GM12878 (cell line): Measurements from ENCODE around the gene C9orf40. TPM values are rescaled to one million over a fixed set of nuclear protein-coding genes. Genes with fewer than 3 reads are reported as not detected.

Experiments used
- ATAC-seq: fragments of 200-7000 bp; cut with Tn5 transposase; 3 replicates; pipeline ENCODE4 v1.9.1; 2020; ENCODE audit warnings: mild to moderate bottlenecking, moderate library complexity
- BruUV-seq: library from RNA; stranded (reverse); fragments of 400-500 nt; replicated peaks from 2 replicates; lab custom pipeline; 2021; lab: Mats Ljungman, UMichigan
- CTCF ChIA-PET: fragments of 300-600 bp; sonication (Branson Sonifier 250); formaldehyde crosslinking; extraction: SDS; loops from one replicate; lab custom pipeline; 2021; ENCODE audit warnings: inconsistent platforms; lab: Yijun Ruan, JAX
- POLR2A ChIA-PET: fragments of 350-600 bp; formaldehyde crosslinking; extraction: SDS; loops from one replicate; lab custom pipeline; 2021; ENCODE audit warnings: inconsistent platforms; lab: Charles Lee
- RAD21 ChIA-PET: fragments of 300-600 bp; sonication (Branson Sonifier 250); formaldehyde crosslinking; loops from one replicate; lab custom pipeline; 2023; ENCODE audit warnings: antibody characterized with exemption; ENCODE audit not compliant: unreplicated experiment; lab: Charles Lee
- SMC1A ChIA-PET: fragments of 300-600 bp; sonication (Branson Sonifier 250); formaldehyde crosslinking; loops from one replicate; lab custom pipeline; 2023; ENCODE audit not compliant: unreplicated experiment, uncharacterized antibody; lab: Charles Lee
- DNase-seq: peaks from one replicate; pipeline ENCODE4 v3.0.0-alpha.2; 2011; ENCODE audit warnings: low read depth, low spot score
- FAIRE-seq: peaks from 3 replicates; lab custom pipeline; 2011; peaks lifted over from hg19 to GRCh38; lab: Jason Lieb, UNC
- H2AFZ ChIP-seq: 2 replicates; pipeline ENCODE4 v1.6.0; 2011; ENCODE audit warnings: low read depth, low read length, control low read depth; ENCODE audit not compliant: control insufficient read depth
- H3K27ac ChIP-seq: 2 replicates; pipeline ENCODE4 v1.5.1; 2011; ENCODE audit warnings: control low read depth; ENCODE audit not compliant: control insufficient read depth, insufficient read depth
- H3K27me3 ChIP-seq, 2 experiments: replicated peaks in 1 of 2; 2 replicates each; pipeline versions ENCODE4 v1.6.0 to v1.6.1; 2011; ENCODE audit warnings: low read length in 1 of 2; ENCODE audit not compliant: control insufficient read depth in 2 of 2, insufficient read depth in 2 of 2
- H3K36me3 ChIP-seq, 2 experiments: 2 replicates each; pipeline ENCODE4 v1.5.1; 2011; ENCODE audit warnings: low read length in 1 of 2; ENCODE audit not compliant: control insufficient read depth in 2 of 2, insufficient read depth in 2 of 2
- H3K4me1 ChIP-seq: 2 replicates; pipeline ENCODE4 v1.6.1; 2011; ENCODE audit warnings: mild to moderate bottlenecking, low read length, moderate library complexity, mixed read lengths; ENCODE audit not compliant: control insufficient read depth, insufficient read depth
- H3K4me2 ChIP-seq: 2 replicates; pipeline ENCODE4 v1.6.0; 2011; ENCODE audit warnings: control low read depth; ENCODE audit not compliant: control insufficient read depth, insufficient read depth
- H3K4me3 ChIP-seq: fragments of 200-600 bp; sonication (generic); 2 replicates; pipeline ENCODE4 v1.5.1; 2016
- H3K79me2 ChIP-seq: 2 replicates; pipeline ENCODE4 v1.6.0; 2011; ENCODE audit warnings: low read length; ENCODE audit not compliant: control insufficient read depth, insufficient read depth
- H3K9ac ChIP-seq: 2 replicates; pipeline ENCODE4 v1.8.0; 2011; ENCODE audit warnings: low read length, control low read depth, mixed read lengths; ENCODE audit not compliant: control insufficient read depth, insufficient read depth
- H3K9me3 ChIP-seq: replicated peaks from 3 replicates; pipeline ENCODE4 v1.5.1; 2011; ENCODE audit warnings: mild to moderate bottlenecking, low read length; ENCODE audit not compliant: control insufficient read depth, insufficient read depth
- H4K20me1 ChIP-seq: 2 replicates; pipeline ENCODE4 v1.6.0; 2011; ENCODE audit not compliant: control insufficient read depth, insufficient read depth
- CTCF ChIP-seq, 3 experiments: IDR thresholded peaks in 2 of 3; conservative IDR thresholded peaks in 1 of 3; 2 replicates each; pipeline ENCODE4 v1.5.1; 2011; ENCODE audit warnings: low read depth in 3 of 3, low read length in 3 of 3, mild to moderate bottlenecking in 3 of 3, control low read depth in 2 of 3, moderate library complexity in 2 of 3, inconsistent platforms in 1 of 3, mixed read lengths in 1 of 3; ENCODE audit not compliant: control insufficient read depth in 2 of 3, insufficient read depth in 1 of 3; ENCODE audit errors: extremely low read depth in 1 of 3
- DPF2 ChIP-seq: fragments of 450-650 bp; IDR thresholded peaks from 2 replicates; pipeline ENCODE4 v1.6.1; 2017; ENCODE audit warnings: mild to moderate bottlenecking
- HDAC6 ChIP-seq: fragments of 200-600 bp; sonication (generic); IDR thresholded peaks from one replicate; pipeline ENCODE4 v1.8.0; 2017; ENCODE audit warnings: antibody characterized with exemption; ENCODE audit not compliant: unreplicated experiment
- HSF1 ChIP-seq: fragments of 150-350 bp; IDR thresholded peaks from 2 replicates; pipeline ENCODE4 v1.6.1; 2014; ENCODE audit warnings: mild to moderate bottlenecking, low read depth, low read length
- PKNOX1 ChIP-seq: fragments of 450-650 bp; IDR thresholded peaks from 2 replicates; pipeline ENCODE4 v1.6.1; 2016; ENCODE audit warnings: mild to moderate bottlenecking
- SRF ChIP-seq, 2 experiments: IDR thresholded peaks; 2 replicates each; pipeline ENCODE4 v1.6.1; 2011; ENCODE audit warnings: low read depth in 2 of 2, low read length in 2 of 2, mild to moderate bottlenecking in 1 of 2, moderate library complexity in 1 of 2
- STAT3 ChIP-seq: IDR thresholded peaks from 2 replicates; pipeline ENCODE4 v1.6.1; 2011; ENCODE audit warnings: low read depth, low read length, improper control_type of control experiment
- TBL1XR1 ChIP-seq: IDR thresholded peaks from 2 replicates; pipeline ENCODE4 v1.6.1; 2012; ENCODE audit warnings: low read depth, low read length, improper control_type of control experiment
- WRNIP1 ChIP-seq: IDR thresholded peaks from 2 replicates; pipeline ENCODE4 v1.6.1; 2011; ENCODE audit warnings: low read depth, low read length, improper control_type of control experiment, borderline replicate concordance
- WGBS: methylation state at CpG from one replicate; pipeline ENCODE4 v1.1.6; 2016; ENCODE audit warnings: low lambda C conversion rate; ENCODE audit not compliant: insufficient replicate concordance, insufficient coverage; ENCODE audit errors: missing lambda C conversion rate; 5-methylcytosine and 5-hydroxymethylcytosine counted together
- in situ Hi-C: fragments of 300-500 bp; cut with MboI; formaldehyde crosslinking; loops from 9 replicates; pipeline ENCODE4 v1.14.3; 2018; ENCODE audit warnings: mixed read lengths
- intact Hi-C: fragments of 100-400 bp; cut with micrococcal nuclease; formaldehyde crosslinking; loops from one replicate; pipeline ENCODE4 v1.14.2; 2022; ENCODE audit not compliant: unreplicated experiment
- polyA plus RNA-seq, 11 experiments: library from polyadenylated mRNA; depleted of rRNA in 4 of 11; unstranded in 6 of 11; stranded (reverse) in 5 of 11; fragments of >200 nt; fragmentation: Nextera tagmentation in 4 of 11; fragmentation: Illumina TruSeq in 1 of 11; extraction: Ambion mirVana in 4 of 11; extraction: Trizol in 1 of 11; gene quantifications; 1 replicate in 1 of 11; 2 replicates in 10 of 11; pipeline versions ENCODE4 v1.2.1 to v1.2.3, GENCODE V29; 2011 to 2016; ENCODE audit warnings: inconsistent platforms in 2 of 11, missing spikeins in 2 of 11, low read depth in 1 of 11
- total RNA-seq, 4 experiments: library from RNA; depleted of rRNA in 3 of 4; stranded (reverse); fragments of >200 nt in 3 of 4; fragmentation: Illumina TruSeq in 1 of 4; extraction: Trizol in 1 of 4; gene quantifications; 2 replicates each; pipeline versions ENCODE4 v1.2.1 to v1.2.3, GENCODE V29; 2013 to 2021
- TF ChIP-seq, protein P1 (sequence below): fragments of 450-650 bp; IDR thresholded peaks from 2 replicates; pipeline ENCODE4 v1.6.1; 2017; ENCODE audit warnings: low read depth, mild to moderate bottlenecking, moderate library complexity
- TF ChIP-seq, protein P2 (sequence below): IDR thresholded peaks from 2 replicates; pipeline ENCODE4 v1.6.1; 2011; ENCODE audit warnings: low read depth, low read length, improper control_type of control experiment, borderline replicate concordance
- TF ChIP-seq, protein P3 (sequence below): fragments of 450-650 bp; IDR thresholded peaks from 2 replicates; pipeline ENCODE4 v1.6.1; 2017; ENCODE audit warnings: mild to moderate bottlenecking, moderate library complexity

Gene C9orf40
- total and polyA plus RNA-seq, 10 of the 15 experiments (the other 5 are each of a cell fraction or from before 2014, with no cell fraction given), result 6.8 to 30.9 (median 11.5) TPM

DNA sequence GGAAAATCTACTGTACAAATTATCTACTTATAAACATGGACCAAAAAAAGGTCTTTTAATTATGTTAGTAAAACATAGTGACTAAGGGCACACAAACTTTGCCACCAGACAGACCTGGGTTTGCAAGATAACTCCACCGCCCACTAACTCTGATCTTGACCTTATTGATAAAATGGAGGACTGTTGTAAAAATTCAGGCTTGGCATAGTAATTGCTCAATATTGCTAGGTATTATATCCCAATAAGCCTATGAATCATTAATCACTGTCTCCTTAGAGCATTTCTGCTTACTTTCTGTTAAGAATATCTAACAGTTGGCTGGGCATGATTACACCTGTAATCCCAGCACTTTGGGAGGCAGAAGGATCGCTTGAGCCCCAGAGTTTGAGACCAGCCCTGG, 3.8 kb downstream of the C9orf40 start:
- no peak overlapping the region for H3K4me2 ChIP-seq
- H3K27ac ChIP-seq, result no peak overlapping the region
- no TSS peak for BruUV-seq
- H3K27me3 ChIP-seq, result no peaks in the 10 kb centered on the region
- no peaks in the 10 kb centered on the region for H4K20me1 ChIP-seq
- POLR2A ChIA-PET, result no interaction called here
- peaks cover 9% of the 10 kb centered on the region for H3K4me1 ChIP-seq
- H3K9ac ChIP-seq, result no peak overlapping the region
- intact Hi-C loops, result no loop called here
- no peak overlapping the region for H3K4me3 ChIP-seq
- no peaks in the 10 kb centered on the region for H3K36me3 ChIP-seq
- no peak overlapping the region for H2AFZ ChIP-seq
- CTCF ChIA-PET, result no interaction called here
- FAIRE-seq, result no peak
- SMC1A ChIA-PET, result interaction anchor here (2.2 kb wide), 1 partner anchor 53 kb away, joined by 7 read pairs; no protein-coding TSS in a partner anchor
- in situ Hi-C loops, result no loop called here
- WGBS, result 100% methylated on average over 2 of the region's 2 CpGs
- RAD21 ChIA-PET, result no interaction called here
- no peak for DNase-seq
- H3K79me2 ChIP-seq, result peaks cover 17% of the 10 kb centered on the region
- ATAC-seq, result no peak
- H3K9me3 ChIP-seq, result no peaks in the 10 kb centered on the region; the same call in 2 of the 3 replicates
- TF ChIP-seq STAT3, result no peak
- TF ChIP-seq, protein P1, sequence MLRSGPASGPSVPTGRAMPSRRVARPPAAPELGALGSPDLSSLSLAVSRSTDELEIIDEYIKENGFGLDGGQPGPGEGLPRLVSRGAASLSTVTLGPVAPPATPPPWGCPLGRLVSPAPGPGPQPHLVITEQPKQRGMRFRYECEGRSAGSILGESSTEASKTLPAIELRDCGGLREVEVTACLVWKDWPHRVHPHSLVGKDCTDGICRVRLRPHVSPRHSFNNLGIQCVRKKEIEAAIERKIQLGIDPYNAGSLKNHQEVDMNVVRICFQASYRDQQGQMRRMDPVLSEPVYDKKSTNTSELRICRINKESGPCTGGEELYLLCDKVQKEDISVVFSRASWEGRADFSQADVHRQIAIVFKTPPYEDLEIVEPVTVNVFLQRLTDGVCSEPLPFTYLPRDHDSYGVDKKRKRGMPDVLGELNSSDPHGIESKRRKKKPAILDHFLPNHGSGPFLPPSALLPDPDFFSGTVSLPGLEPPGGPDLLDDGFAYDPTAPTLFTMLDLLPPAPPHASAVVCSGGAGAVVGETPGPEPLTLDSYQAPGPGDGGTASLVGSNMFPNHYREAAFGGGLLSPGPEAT, result no peak
- TF ChIP-seq, protein P2, sequence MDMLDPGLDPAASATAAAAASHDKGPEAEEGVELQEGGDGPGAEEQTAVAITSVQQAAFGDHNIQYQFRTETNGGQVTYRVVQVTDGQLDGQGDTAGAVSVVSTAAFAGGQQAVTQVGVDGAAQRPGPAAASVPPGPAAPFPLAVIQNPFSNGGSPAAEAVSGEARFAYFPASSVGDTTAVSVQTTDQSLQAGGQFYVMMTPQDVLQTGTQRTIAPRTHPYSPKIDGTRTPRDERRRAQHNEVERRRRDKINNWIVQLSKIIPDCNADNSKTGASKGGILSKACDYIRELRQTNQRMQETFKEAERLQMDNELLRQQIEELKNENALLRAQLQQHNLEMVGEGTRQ, result no peak
- no peak for TF ChIP-seq HDAC6
- no peak for TF ChIP-seq HSF1
- no peak for TF ChIP-seq CTCF (IDR thresholded peaks at IDR 0.05 in 2 of 3, conservative IDR thresholded peaks at IDR 0.05 in 1 of 3; ENCODE audit: control insufficient read depth in 2 of 3, extremely low read depth in 1 of 3, insufficient read depth in 1 of 3, low read depth in 3 of 3, low read length in 3 of 3)
- no peak for TF ChIP-seq SRF (IDR thresholded peaks at IDR 0.05; ENCODE audit: low read depth in 2 of 2, low read length in 2 of 2)
- TF ChIP-seq WRNIP1, result no peak
- TF ChIP-seq, protein P3, sequence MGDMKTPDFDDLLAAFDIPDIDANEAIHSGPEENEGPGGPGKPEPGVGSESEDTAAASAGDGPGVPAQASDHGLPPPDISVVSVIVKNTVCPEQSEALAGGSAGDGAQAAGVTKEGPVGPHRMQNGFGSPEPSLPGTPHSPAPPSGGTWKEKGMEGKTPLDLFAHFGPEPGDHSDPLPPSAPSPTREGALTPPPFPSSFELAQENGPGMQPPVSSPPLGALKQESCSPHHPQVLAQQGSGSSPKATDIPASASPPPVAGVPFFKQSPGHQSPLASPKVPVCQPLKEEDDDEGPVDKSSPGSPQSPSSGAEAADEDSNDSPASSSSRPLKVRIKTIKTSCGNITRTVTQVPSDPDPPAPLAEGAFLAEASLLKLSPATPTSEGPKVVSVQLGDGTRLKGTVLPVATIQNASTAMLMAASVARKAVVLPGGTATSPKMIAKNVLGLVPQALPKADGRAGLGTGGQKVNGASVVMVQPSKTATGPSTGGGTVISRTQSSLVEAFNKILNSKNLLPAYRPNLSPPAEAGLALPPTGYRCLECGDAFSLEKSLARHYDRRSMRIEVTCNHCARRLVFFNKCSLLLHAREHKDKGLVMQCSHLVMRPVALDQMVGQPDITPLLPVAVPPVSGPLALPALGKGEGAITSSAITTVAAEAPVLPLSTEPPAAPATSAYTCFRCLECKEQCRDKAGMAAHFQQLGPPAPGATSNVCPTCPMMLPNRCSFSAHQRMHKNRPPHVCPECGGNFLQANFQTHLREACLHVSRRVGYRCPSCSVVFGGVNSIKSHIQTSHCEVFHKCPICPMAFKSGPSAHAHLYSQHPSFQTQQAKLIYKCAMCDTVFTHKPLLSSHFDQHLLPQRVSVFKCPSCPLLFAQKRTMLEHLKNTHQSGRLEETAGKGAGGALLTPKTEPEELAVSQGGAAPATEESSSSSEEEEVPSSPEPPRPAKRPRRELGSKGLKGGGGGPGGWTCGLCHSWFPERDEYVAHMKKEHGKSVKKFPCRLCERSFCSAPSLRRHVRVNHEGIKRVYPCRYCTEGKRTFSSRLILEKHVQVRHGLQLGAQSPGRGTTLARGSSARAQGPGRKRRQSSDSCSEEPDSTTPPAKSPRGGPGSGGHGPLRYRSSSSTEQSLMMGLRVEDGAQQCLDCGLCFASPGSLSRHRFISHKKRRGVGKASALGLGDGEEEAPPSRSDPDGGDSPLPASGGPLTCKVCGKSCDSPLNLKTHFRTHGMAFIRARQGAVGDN, result no peak
- no peak for TF ChIP-seq TBL1XR1
- no peak for TF ChIP-seq PKNOX1
- TF ChIP-seq DPF2, result no peak
